ENCODE results near the gene CHM.

Gene CHM

GRCh38 chrX:85998954-85999353 lies 48.4 kb downstream of the CHM start:
- Histone ChIP-seq H3K27me3 (ENCODE audit: control insufficient read depth, low read length) (no peaks in the 10 kb centered on the region), H3K4me3 (ENCODE audit: low read length) (no peak overlapping the region), H3K4me1 (ENCODE audit: control insufficient read depth, low read length) (no peaks in the 10 kb centered on the region), H3K9me2 (replicated peaks; ENCODE audit: control insufficient read depth, low read length) (no peaks in the 10 kb centered on the region), H3K4me2 (ENCODE audit: low read length) (no peak overlapping the region), H4K20me1 (ENCODE audit: control insufficient read depth, insufficient read depth, low read depth, low read length) (no peaks in the 10 kb centered on the region), H3K9me3 (ENCODE audit: control insufficient read depth, insufficient read depth, low read length) (no peaks in the 10 kb centered on the region), H3K79me2 (ENCODE audit: control insufficient read depth, low read length) (no peaks in the 10 kb centered on the region), H3F3A (ENCODE audit: control insufficient read depth, insufficient read depth) (no peaks in the 10 kb centered on the region), H3K27ac (ENCODE audit: low read depth, low read length) (no peak overlapping the region), H3K36me3 (ENCODE audit: control insufficient read depth, low read length) (no peaks in the 10 kb centered on the region)
- TF ChIP-seq EZH2phosphoT487 (IDR thresholded peaks at IDR 0.05; ENCODE audit: borderline replicate concordance, low read length) (no peak), CTCF (IDR thresholded peaks at IDR 0.05; ENCODE audit: low read depth, low read length, poor library complexity, severe bottlenecking) (no peak)

GRCh38 chrX:85996555-85996954 lies 50.8 kb downstream of the CHM start:
- no peaks in the 10 kb centered on the region for H3K27me3 ChIP-seq (ENCODE audit: control insufficient read depth, low read length)
- H3K27ac ChIP-seq (ENCODE audit: low read depth, low read length), result no peak overlapping the region
- no peaks in the 10 kb centered on the region for H4K20me1 ChIP-seq (ENCODE audit: control insufficient read depth, insufficient read depth, low read depth, low read length)
- no peak overlapping the region for H3K4me3 ChIP-seq (ENCODE audit: low read length)
- H3K4me1 ChIP-seq (ENCODE audit: control insufficient read depth, low read length), result no peaks in the 10 kb centered on the region
- no peak overlapping the region for H3K4me2 ChIP-seq (ENCODE audit: low read length)
- no peaks in the 10 kb centered on the region for H3F3A ChIP-seq (ENCODE audit: control insufficient read depth, insufficient read depth)
- H3K79me2 ChIP-seq (ENCODE audit: control insufficient read depth, low read length), result no peaks in the 10 kb centered on the region
- TF ChIP-seq EZH2phosphoT487 (IDR thresholded peaks at IDR 0.05; ENCODE audit: borderline replicate concordance, low read length) (no peak), CTCF (IDR thresholded peaks at IDR 0.05; ENCODE audit: low read depth, low read length, poor library complexity, severe bottlenecking) (no peak)
- H3K36me3 ChIP-seq (ENCODE audit: control insufficient read depth, low read length), result no peaks in the 10 kb centered on the region
- H3K9me3 ChIP-seq (ENCODE audit: control insufficient read depth, insufficient read depth, low read length), result no peaks in the 10 kb centered on the region
- no peaks in the 10 kb centered on the region for H3K9me2 ChIP-seq (replicated peaks; ENCODE audit: control insufficient read depth, low read length)

GRCh38 chrX:85995641-85996040 lies 51.7 kb downstream of the CHM start:
- H3K79me2 ChIP-seq (ENCODE audit: control insufficient read depth, low read length), result no peaks in the 10 kb centered on the region
- no peak overlapping the region for H3K4me2 ChIP-seq (ENCODE audit: low read length)
- H3K4me1 ChIP-seq (ENCODE audit: control insufficient read depth, low read length), result no peaks in the 10 kb centered on the region
- H3K4me3 ChIP-seq (ENCODE audit: low read length), result no peak overlapping the region
- no peaks in the 10 kb centered on the region for H4K20me1 ChIP-seq (ENCODE audit: control insufficient read depth, insufficient read depth, low read depth, low read length)
- H3K9me2 ChIP-seq (replicated peaks; ENCODE audit: control insufficient read depth, low read length), result no peaks in the 10 kb centered on the region
- H3F3A ChIP-seq (ENCODE audit: control insufficient read depth, insufficient read depth), result no peaks in the 10 kb centered on the region
- H3K27me3 ChIP-seq (ENCODE audit: control insufficient read depth, low read length), result no peaks in the 10 kb centered on the region
- H3K27ac ChIP-seq (ENCODE audit: low read depth, low read length), result no peak overlapping the region
- TF ChIP-seq CTCF (IDR thresholded peaks at IDR 0.05; ENCODE audit: low read depth, low read length, poor library complexity, severe bottlenecking) (no peak), EZH2phosphoT487 (IDR thresholded peaks at IDR 0.05; ENCODE audit: borderline replicate concordance, low read length) (no peak)
- H3K36me3 ChIP-seq (ENCODE audit: control insufficient read depth, low read length), result no peaks in the 10 kb centered on the region
- no peaks in the 10 kb centered on the region for H3K9me3 ChIP-seq (ENCODE audit: control insufficient read depth, insufficient read depth, low read length)

- H3K27me3 ChIP-seq (ENCODE audit: control insufficient read depth, low read length), result no peaks in the 10 kb centered on the region
- no peak overlapping the region for H3K27ac ChIP-seq (ENCODE audit: low read depth, low read length)
- H3K4me2 ChIP-seq (ENCODE audit: low read length), result no peak overlapping the region
- H3K4me1 ChIP-seq (ENCODE audit: control insufficient read depth, low read length), result no peaks in the 10 kb centered on the region
- H4K20me1 ChIP-seq (ENCODE audit: control insufficient read depth, insufficient read depth, low read depth, low read length), result no peaks in the 10 kb centered on the region
- TF ChIP-seq EZH2phosphoT487 (IDR thresholded peaks at IDR 0.05; ENCODE audit: borderline replicate concordance, low read length) (no peak), CTCF (IDR thresholded peaks at IDR 0.05; ENCODE audit: low read depth, low read length, poor library complexity, severe bottlenecking) (no peak)
- no peaks in the 10 kb centered on the region for H3K9me2 ChIP-seq (replicated peaks; ENCODE audit: control insufficient read depth, low read length)
- no peaks in the 10 kb centered on the region for H3K9me3 ChIP-seq (ENCODE audit: control insufficient read depth, insufficient read depth, low read length)
- H3K36me3 ChIP-seq (ENCODE audit: control insufficient read depth, low read length), result no peaks in the 10 kb centered on the region
- H3F3A ChIP-seq (ENCODE audit: control insufficient read depth, insufficient read depth), result no peaks in the 10 kb centered on the region
- no peak overlapping the region for H3K4me3 ChIP-seq (ENCODE audit: low read length)
- no peaks in the 10 kb centered on the region for H3K79me2 ChIP-seq (ENCODE audit: control insufficient read depth, low read length)
These were observed 52.6 kb downstream of the CHM start for GRCh38 chrX:85994797-85995196.
